GM21576 (cell line): ENCODE measurements around the gene PRRT4.

Experiments used
- ATAC-seq: cut with Tn5 transposase; IDR thresholded peaks from one replicate; pipeline ENCODE4 v1.9.1; 2021; ENCODE audit warnings: mild to moderate bottlenecking, moderate library complexity; ENCODE audit not compliant: unreplicated experiment

PRRT4 gene

GRCh38 chr7:128396357-128396756, 34.9 kb upstream of the PRRT4 start:
- no peak for ATAC-seq

DNA sequence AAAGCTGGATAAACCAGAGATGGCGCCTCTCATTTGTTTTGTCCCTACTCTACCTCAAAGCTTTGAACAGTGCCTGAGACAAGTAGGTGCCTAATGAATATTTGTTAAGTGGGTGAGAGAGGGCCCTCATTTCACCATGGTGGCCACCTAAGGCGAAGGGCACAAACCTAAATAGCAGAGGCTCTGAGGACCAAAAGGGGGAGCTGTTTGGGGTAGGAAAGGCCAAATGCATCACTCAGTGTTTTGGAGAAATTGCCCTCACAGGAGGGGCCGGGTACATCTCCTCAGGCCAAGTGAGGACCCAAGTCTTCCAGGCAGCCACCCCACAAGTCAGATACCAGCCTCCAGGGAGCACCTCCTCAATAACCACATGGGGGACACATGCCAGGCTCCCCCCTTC, 34.3 kb upstream of the PRRT4 start:
- ATAC-seq: no peak

GRCh38 chr7:128394904-128395496, 33.5 kb upstream of the PRRT4 start:
- ATAC-seq: no peak

DNA sequence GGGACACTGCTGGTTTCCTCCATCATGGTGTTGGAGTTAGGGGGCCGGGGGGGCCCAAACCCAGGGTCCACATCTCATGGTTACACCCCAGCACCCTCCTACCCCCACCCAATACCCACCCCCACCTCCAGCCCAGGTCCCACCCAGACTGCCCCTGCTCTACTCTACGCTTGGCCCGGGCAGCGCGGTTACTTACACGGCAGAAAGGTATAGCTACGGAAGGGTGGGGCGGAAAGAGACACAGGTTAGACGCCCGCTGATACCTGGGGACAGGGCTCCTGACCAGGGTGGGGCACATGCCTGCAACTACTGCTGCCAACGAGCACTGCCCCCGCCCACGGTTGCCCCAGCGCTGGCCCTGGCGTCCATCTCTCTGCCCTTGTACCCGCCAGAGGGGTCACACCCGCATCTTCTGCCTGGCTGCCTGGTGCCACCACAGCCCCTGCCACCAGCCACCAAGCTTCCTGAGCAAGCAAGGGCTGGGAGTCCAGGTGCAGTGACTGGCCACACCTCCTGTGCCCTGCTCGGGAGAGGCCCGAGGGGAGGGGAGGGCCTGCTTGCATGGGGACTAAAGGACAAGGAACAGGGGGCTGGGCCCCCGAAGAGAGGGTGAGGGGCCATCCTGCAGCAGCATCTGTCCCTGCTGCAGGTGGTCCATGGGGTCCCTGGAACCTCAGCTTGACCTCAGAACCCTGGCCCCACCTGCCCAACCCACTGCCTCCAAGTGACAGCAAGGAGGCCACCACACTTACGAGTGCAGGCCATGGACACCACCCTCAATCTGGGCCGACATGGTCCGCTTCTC, 32.2 kb upstream of the PRRT4 start:
- no peak for ATAC-seq

DNA sequence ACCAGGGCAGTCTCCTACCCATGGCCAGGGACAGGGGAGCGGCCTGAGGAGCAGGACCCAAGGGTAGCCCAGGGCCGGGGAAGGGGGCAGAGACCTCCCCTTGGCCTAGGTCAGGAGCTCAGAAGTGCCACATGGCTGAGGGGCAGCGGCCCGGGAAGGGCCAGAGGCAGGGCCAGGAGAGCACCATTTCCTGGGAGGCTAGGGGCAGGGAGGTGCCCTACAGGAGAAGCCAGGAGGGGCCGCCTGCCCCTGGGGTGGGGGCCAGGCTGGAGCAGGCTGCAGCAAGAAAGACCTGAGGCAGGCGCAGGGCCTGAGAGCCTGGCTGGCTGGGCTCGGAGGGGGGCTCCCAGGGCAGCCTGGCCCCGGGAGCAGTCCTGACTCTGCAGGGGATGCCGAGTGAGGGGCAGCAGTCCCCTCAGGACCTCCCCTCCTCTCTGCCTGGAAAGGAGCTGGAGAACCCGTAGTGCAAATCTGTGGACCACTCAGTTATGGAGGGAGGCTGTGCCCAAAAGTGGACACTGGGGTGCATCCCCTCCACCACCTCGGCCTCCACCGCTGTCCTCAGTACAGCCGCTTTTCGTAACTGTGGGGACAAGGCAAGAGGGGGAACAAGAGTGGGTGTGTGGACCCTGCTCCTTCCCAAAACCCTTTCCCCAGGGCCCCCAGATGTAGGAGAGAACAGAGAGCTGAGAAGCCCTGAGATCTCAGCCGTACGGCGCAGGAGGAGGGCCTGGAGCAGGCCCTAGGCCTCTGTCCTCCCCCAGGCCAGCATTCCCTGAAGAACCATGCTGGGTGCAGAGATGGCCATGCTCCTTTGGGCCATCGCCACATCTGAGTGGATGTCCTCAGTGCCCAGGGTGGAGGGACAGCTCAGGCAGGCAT, 31.2 kb upstream of the PRRT4 start:
- ATAC-seq: no peak

DNA sequence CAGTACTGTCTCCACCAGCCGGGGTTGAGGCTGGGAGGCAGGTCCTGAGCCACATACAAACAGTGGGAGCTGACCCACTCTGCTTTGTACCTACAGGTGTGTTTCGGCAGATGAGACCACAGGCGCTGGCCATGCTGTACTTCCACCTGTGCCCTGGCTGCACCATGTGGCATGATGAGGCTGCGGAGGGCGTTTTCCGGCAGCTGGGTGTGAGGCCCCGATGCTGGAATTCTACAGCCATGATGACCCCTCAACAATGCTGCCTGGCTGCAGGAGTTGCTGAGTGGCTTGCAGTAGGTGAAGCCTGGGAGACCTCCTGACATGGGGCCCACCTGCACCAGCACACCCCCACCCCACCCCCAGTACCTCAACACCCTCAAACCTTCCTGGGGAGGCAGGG, 30.3 kb upstream of the PRRT4 start:
- no peak for ATAC-seq

DNA sequence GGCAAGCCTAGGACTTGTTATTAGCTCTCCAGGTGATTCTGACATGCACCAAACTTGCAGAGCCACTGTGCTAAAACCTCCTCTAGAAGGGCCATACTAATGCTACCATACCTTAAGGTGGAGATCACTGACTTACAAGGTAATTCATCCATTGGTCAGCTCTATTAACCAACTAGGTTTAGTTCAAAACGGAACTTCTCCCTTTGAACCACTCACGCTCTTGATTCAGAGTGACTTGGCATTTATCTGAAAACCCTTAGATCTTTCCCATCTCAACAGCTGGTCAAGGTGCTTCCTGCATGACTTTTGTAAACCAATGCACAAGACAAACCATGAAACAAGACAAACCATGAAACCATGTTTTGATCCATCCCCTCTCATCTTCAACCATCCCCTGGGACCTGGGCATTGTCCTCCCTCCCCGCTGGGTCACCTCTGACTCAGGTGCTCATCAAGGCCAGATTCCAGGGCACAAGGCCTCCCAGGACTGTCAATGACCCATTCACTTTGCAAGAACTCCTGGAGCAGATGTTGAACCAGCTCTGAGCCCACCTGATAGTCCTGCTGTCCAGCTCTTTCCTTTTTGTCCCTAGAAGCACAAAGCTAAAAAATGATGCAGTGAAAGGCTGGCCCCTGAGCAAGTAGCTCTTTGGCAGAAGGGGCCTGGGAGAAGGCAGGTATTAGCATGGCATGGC, 29.5 kb upstream of the PRRT4 start:
- no peak for ATAC-seq

DNA sequence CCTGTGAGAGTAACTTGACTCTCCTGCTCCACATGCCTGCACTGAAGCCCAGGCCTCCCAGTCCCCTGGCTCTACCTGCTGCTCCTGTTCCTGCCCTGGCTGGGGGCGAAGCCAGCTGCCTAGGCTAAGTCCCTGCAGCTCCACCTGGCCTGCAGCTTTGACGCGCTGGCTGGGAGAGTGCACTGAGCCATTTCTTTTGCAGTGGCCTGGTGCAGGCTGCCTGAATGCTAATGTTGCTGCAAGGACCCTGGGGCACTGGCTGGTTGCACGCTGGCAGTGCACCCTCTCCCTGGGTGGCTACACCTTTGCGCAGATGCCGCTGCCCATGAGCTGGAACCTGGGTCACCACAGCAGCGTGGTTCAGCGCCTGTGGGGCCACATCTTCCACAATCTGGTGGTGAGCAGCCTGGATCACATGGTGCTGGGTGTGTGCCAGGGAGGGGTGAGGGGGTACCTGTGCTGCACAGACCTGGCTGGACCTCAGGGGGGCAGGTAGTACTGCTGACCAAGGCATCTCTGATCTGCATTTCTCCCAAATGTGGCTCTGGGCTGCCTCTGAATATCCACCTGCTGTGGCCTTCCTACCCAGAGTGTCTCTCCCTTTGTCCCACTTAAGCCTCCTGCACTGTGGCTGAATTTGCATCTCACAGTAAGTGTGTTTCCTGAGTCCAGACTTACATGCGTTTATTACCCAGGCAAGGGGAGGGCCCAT, 28.3 kb upstream of the PRRT4 start:
- no peak for ATAC-seq

GRCh38 chr7:128389085-128389617, 27.7 kb upstream of the PRRT4 start:
- ATAC-seq: no peak

- ATAC-seq: no peak
These were observed 26.6 kb upstream of the PRRT4 start for GRCh38 chr7:128388145-128388485.

DNA sequence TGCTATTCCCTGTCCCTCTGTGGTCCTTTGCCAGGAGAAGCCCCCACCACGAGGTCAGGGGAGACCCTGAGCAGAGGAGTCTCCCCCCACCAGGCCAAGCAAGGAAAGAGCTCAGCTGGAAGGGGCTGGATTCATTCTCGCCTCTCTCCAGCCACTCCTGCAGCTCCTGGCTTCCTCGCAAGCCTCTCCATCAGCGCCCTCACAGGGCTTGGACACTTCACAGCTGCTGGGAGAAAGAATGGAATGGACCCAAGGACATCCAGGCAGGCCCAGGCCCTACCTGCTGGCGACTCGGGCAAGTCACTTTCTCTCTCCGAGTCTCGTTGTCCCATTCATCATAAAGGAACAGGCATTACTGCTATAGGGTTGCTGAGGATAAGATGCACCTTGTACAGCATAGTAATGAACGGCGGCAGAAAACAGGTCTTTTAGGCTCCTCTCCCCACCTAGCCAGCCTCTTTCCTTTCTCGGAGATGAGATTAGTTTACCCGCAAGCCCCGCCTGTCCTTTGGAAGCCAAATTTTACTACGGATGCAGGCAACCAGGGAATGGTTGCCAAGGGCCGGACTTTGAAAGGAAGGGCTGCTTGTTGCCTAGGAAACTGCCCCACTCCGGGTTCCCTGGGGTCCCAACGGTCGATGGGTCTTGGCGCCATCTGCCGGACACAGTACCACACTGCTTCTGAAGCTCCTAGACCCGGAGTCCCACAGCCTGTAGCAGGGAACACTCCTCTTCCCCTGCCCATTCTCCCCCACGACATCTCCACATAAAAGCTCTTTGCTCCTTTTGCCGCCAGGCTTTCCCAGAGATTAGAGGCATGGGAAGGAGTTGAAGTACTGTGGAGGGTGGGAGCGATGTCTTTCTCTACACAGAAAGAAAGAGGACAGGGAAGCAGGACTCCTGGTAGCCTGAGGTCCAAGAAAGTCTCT, 26.0 kb upstream of the PRRT4 start:
- peak; percentile 70 for ATAC-seq

- no peak for ATAC-seq
These were observed 24.8 kb upstream of the PRRT4 start for GRCh38 chr7:128385988-128386925.

GRCh38 chr7:128384726-128385125, 23.2 kb upstream of the PRRT4 start:
- ATAC-seq: no peak

GRCh38 chr7:128383776-128384175, 22.3 kb upstream of the PRRT4 start:
- no peak for ATAC-seq

GRCh38 chr7:128381161-128381821, 19.8 kb upstream of the PRRT4 start:
- ATAC-seq: no peak

- no peak for ATAC-seq
These were observed 19.1 kb upstream of the PRRT4 start for GRCh38 chr7:128380483-128381106.

DNA sequence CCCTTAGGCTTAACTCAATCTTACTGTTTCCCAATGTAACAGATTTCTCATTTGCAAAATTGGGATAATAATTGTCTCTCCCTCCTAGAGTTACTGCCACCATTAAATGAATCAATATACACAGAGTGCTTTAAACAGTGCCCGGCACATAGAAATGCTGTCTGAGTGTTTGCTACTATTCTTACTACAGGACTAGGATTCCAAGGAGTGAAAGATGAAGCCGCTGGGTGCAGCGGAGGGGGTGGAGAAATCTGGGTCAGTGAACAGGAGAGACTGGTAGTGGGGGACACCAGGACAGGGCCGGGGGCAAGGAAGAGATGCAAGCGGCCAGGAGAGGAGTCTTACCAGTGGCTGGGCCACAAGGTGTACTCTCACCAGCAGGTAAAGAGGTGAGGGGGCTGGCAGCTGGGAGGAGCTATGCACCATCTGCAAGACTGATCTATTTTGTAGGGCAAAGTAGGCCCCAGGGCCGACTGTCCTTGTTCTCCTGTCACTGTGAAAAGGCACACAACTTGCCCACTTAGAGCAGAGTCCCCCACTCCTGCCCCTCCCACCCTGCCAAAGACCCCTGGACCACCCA, 18.5 kb upstream of the PRRT4 start:
- no peak for ATAC-seq
